PC-9 (cell line): ENCODE measurements around the gene ULK1.

Experiments
- CTCF ChIP-seq: fragments of 200-600 bp; sonication (generic); conservative IDR thresholded peaks from 2 replicates; pipeline ENCODE4 v1.6.1; 2017; ENCODE audit warnings: mixed run types, antibody characterized with exemption, mild to moderate bottlenecking, moderate library complexity
- EZH2 ChIP-seq: fragments of 200-600 bp; sonication (generic); IDR thresholded peaks from 2 replicates; pipeline ENCODE4 v1.8.0; 2017; ENCODE audit warnings: antibody characterized with exemption, low read depth

GRCh38 chr12:131855521-131856142 is 38.8 kb upstream of the ULK1 start:
- TF ChIP-seq EZH2, result no peak
- TF ChIP-seq CTCF, result no peak; the same call in 1 of the 2 replicates
